MCF 10A (cell line): ENCODE data around the gene CD74. TPM values are rescaled to one million over a fixed set of nuclear protein-coding genes. Genes with fewer than 3 reads are reported as not detected.
A peak's percentile ranks its signal among the peaks of the same experiment; 100 is the strongest.

Experiments used
- BruUV-seq: library from RNA; stranded (reverse); fragments of 400-500 nt; replicated peaks from 2 replicates; lab custom pipeline; 2021; lab: Mats Ljungman, UMichigan
- CTCF ChIA-PET: fragments of 300-600 bp; sonication (Branson Sonifier 250); formaldehyde crosslinking; extraction: SDS; loops from one replicate; lab custom pipeline; 2021; ENCODE audit warnings: antibody characterized with exemption, inconsistent platforms; lab: Yijun Ruan, JAX
- POLR2A ChIA-PET: fragments of 300-600, 350-650 bp; sonication (Branson Sonifier 250); formaldehyde crosslinking; extraction: SDS; loops from one replicate; lab custom pipeline; 2020; ENCODE audit warnings: antibody characterized with exemption, inconsistent platforms; lab: Yijun Ruan, JAX
- DNase-seq: peaks from one replicate; pipeline ENCODE4 v3.0.0-alpha.2; 2018; ENCODE audit not compliant: unreplicated experiment
- H3K27ac Mint-ChIP-seq: one replicate; pipeline ENCODE4 v1.8.0; 2022; ENCODE audit warnings: mild to moderate bottlenecking, low read depth, mixed read lengths; ENCODE audit not compliant: unreplicated experiment
- H3K27me3 Mint-ChIP-seq: one replicate; pipeline ENCODE4 v1.8.0; 2022; ENCODE audit warnings: mixed read lengths; ENCODE audit not compliant: insufficient read depth, unreplicated experiment
- H3K36me3 Mint-ChIP-seq: one replicate; pipeline ENCODE4 v1.8.0; 2022; ENCODE audit warnings: mild to moderate bottlenecking, moderate library complexity, mixed read lengths; ENCODE audit not compliant: insufficient read depth, unreplicated experiment
- H3K4me1 Mint-ChIP-seq: one replicate; pipeline ENCODE4 v1.8.0; 2022; ENCODE audit warnings: mixed read lengths; ENCODE audit not compliant: insufficient read depth, unreplicated experiment
- H3K4me3 Mint-ChIP-seq: one replicate; pipeline ENCODE4 v1.8.0; 2022; ENCODE audit warnings: mild to moderate bottlenecking, moderate library complexity, mixed read lengths; ENCODE audit not compliant: unreplicated experiment
- H3K9me3 Mint-ChIP-seq: one replicate; pipeline ENCODE4 v1.8.0; 2022; ENCODE audit warnings: mixed read lengths; ENCODE audit not compliant: unreplicated experiment
- intact Hi-C: fragments of 100-400 bp; cut with micrococcal nuclease; formaldehyde crosslinking; loops from 2 replicates; pipeline ENCODE4 v1.14.1; 2022
- total RNA-seq: library from RNA; stranded (reverse); gene quantifications from 2 replicates; pipeline ENCODE4 v1.2.3, GENCODE V29; 2022
- TF ChIP-seq, protein P1 (sequence below): fragments of 200-600 bp; IDR thresholded peaks from one replicate; pipeline ENCODE4 v1.8.0; 2022; ENCODE audit warnings: antibody characterized with exemption, mild to moderate bottlenecking; ENCODE audit not compliant: unreplicated experiment

Gene CD74
- total RNA-seq, 1 experiment from 2014 or later, result not detected

DNA sequence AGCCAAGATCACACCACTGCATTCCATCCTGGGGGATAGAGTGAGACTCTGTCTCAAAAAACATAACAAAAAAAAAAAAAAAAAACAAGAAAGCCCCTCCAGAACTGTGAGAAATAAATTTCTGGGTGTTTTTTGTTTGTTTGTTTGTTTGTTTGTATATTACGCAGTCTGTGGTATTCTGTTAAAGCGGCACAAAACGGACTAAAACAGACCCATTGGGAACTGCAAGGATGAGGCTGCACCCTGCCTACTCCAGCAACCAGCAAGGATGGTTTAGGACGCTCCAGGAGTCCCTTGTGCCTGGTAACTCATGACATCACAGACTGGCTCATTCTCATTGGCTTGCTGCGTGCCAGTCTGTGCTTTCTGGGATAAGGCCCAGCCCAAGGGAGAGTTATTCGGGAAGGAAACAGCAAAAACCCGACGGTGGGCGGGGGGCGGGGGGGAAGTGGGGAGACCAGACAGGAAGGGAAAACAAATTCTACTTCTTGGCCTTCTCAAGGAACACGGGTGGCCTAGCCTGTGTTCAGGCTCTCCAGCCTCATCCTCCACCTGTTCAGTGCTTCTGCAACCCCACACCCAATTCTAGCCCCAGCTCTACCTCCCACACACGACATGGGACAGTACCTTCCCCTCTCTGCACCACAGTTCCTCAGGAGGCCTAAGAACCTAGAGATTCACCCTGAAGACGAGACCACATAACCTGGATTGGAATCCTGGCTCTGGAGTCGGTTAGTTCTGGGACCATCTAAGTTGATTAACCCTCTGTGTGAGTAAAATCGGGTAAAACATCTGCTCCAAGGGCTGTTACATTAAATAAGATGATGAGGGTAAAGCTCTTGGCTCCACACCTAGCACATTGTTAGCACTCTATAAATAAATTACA lies 2.8 kb downstream of the CD74 start:
- H3K4me1 Mint-ChIP-seq, result peaks cover 9% of the 10 kb centered on the region
- H3K27me3 Mint-ChIP-seq, result no peaks in the 10 kb centered on the region
- POLR2A ChIA-PET, result interaction anchor here (0.6 to 1.5 kb wide), 5 partner anchors 9 to 41 kb away, joined by 3 to 6 read pairs (median 3); partner anchors contain the start of gene RPS14
- H3K36me3 Mint-ChIP-seq, result no peaks in the 10 kb centered on the region
- CTCF ChIA-PET, result interaction anchor here (0.6 to 1.8 kb wide), 8 partner anchors 11 to 363 kb away, joined by 3 to 10 read pairs (median 3); no protein-coding TSS in a partner anchor
- DNase-seq, result peak; percentile 96
- no peak overlapping the region for H3K27ac Mint-ChIP-seq
- TF ChIP-seq, protein P1, sequence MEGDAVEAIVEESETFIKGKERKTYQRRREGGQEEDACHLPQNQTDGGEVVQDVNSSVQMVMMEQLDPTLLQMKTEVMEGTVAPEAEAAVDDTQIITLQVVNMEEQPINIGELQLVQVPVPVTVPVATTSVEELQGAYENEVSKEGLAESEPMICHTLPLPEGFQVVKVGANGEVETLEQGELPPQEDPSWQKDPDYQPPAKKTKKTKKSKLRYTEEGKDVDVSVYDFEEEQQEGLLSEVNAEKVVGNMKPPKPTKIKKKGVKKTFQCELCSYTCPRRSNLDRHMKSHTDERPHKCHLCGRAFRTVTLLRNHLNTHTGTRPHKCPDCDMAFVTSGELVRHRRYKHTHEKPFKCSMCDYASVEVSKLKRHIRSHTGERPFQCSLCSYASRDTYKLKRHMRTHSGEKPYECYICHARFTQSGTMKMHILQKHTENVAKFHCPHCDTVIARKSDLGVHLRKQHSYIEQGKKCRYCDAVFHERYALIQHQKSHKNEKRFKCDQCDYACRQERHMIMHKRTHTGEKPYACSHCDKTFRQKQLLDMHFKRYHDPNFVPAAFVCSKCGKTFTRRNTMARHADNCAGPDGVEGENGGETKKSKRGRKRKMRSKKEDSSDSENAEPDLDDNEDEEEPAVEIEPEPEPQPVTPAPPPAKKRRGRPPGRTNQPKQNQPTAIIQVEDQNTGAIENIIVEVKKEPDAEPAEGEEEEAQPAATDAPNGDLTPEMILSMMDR, result no peak
- no peak overlapping the region for H3K4me3 Mint-ChIP-seq
- no peaks in the 10 kb centered on the region for H3K9me3 Mint-ChIP-seq
- BruUV-seq, result no TSS peak
- intact Hi-C loops, result no loop called here

DNA sequence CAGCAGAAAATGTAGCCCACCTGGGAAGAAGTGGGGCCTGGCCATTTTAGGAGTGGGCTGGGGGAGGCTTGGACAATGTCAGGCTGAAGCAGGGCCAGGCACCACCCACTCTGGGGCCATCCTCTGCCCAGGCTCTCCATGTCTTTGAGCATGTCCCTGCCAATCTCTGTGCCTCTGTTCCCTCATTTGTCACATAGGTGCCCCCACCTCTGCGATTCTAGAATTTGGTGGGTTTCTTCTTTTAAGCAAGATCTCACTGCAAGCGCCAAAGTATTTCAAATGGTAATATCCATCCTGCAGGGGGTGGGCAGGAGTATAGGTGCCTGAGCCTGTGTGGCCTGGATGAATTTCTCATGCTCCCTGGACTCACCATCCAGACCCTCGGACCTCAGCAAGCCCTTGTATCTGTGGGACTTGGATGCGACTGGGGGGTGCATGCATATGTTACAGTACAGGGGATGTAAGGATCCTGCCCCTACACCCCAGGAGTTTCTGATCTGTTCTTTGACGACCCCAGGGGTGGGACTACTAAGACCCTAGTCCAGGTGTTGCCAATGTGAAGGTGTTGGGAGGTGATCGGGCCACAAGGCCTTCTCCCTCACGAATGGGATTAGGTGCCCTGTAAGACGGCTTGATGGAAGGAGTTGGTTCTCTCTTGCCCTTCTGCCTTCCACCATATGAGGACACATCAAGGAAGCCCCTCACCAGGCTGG lies 4.3 kb downstream of the CD74 start:
- Mint-ChIP-seq H3K36me3 (no peaks in the 10 kb centered on the region), H3K9me3 (no peaks in the 10 kb centered on the region), H3K4me3 (no peak overlapping the region), H3K27ac (no peak overlapping the region), H3K27me3 (no peaks in the 10 kb centered on the region), H3K4me1 (peaks cover 9% of the 10 kb centered on the region)
- intact Hi-C loops, result no loop called here
- no TSS peak for BruUV-seq
- ChIA-PET CTCF (no interaction called here), POLR2A (interaction anchor here (0.7 kb wide), 1 partner anchor 51 kb away, joined by 4 read pairs; no protein-coding TSS in a partner anchor)
- TF ChIP-seq, protein P1, result no peak
- no peak for DNase-seq

DNA sequence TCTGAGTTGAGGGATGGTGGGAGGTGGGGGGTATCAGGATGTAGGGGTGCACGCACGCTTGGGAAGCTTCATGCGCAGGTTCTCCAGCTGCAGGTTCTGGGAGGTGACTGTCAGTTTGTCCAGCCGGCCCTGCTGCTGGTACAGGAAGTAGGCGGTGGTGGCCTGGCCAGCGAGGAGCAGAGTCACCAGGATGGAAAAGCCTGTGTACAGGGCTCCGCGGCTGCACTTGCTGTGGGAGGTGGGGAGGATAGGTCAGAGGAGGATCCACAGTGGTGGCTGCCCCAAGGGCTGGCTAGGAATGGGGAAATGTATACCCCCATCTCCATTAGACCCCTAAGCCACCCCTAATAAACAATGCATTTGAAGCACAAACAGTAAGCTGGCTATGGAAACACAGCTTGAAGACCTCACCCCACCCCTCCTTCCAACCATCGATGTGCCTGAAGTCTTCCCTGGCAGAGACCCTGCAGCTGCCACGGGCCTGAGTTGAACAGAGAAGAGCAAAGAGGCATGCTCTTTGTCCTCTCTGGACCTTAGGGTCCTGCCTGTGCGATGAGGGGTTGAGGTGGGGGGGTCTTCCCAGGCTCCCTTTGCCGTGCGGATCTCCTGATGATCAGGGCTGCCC lies 5.5 kb downstream of the CD74 start:
- intact Hi-C loops, result no loop called here
- CTCF ChIA-PET, result interaction anchor here (1.6 to 2.1 kb wide), 2 partner anchors 9 to 254 kb away, joined by 5 to 7 read pairs; no protein-coding TSS in a partner anchor
- Mint-ChIP-seq H3K4me3 (no peak overlapping the region), H3K36me3 (no peaks in the 10 kb centered on the region), H3K9me3 (no peaks in the 10 kb centered on the region), H3K27ac (no peak overlapping the region), H3K27me3 (no peaks in the 10 kb centered on the region), H3K4me1 (peaks cover 9% of the 10 kb centered on the region)
- DNase-seq, result no peak
- BruUV-seq, result no TSS peak
- TF ChIP-seq, protein P1, result no peak
- POLR2A ChIA-PET, result interaction anchor here (0.6 kb wide), 2 partner anchors 368 to 558 kb away, joined by 3 read pairs; no protein-coding TSS in a partner anchor
